ENCODE measurements around the gene NANP. TPM values are rescaled to one million over a fixed set of nuclear protein-coding genes. Genes with fewer than 3 reads are reported as not detected.

The NANP gene
- total RNA-seq (1 to 10 TPM; 4.7 to 5.0 TPM), polyA plus RNA-seq (1 to 10 TPM; 1.5 to 1.8 TPM)

GRCh38 chr20:25623736-25624499, at the start of gene NANP:
Gene NANP (minus strand): TSS chr20:25624014. CDS start chr20:25623948, 66 bp downstream.
- Histone ChIP-seq H3K9me3 (ENCODE audit: control insufficient read depth in 4 of 4, low read length in 3 of 4) (no peaks in the 10 kb centered on the region), H3K36me3 (ENCODE audit: control insufficient read depth in 4 of 4, insufficient read depth in 3 of 4, low read depth in 1 of 4, low read length in 3 of 4) (peaks cover 0 to 2% (median 0%) of the 10 kb centered on the region in 4 donors), H3K9ac (ENCODE audit: low read depth in 1 of 2, low read length in 2 of 2) (peak within 1 kb of the TSS; percentile 95 to 98), H3K27me3 (ENCODE audit: control insufficient read depth in 4 of 4, insufficient read depth in 4 of 4, low read length in 3 of 4) (no peaks in the 10 kb centered on the region), H3K4me1 (ENCODE audit: control insufficient read depth in 4 of 4, insufficient read depth in 4 of 4, low read length in 3 of 4) (peaks cover 0 to 15% (median 9%) of the 10 kb centered on the region in 4 donors), H3K4me3 (ENCODE audit: low read depth in 1 of 3, low read length in 3 of 3) (peak within 1 kb of the TSS; percentile 77 to 99 (median 96)), H3K27ac (ENCODE audit: low read depth in 1 of 2, low read length in 2 of 2) (peak within 1 kb of the TSS; percentile 98 to 100)
- TF ChIP-seq FOXA2 (IDR thresholded peaks at IDR 0.05) (no peak), RAD21 (IDR thresholded peaks at IDR 0.05) (peak in 1 of 2 donors; percentile 37), HNF4G (IDR thresholded peaks at IDR 0.05) (no peak), CTCF (IDR thresholded peaks at IDR 0.05; ENCODE audit: low read depth, low read length, missing input control) (no peak), EGR1 (IDR thresholded peaks at IDR 0.05; ENCODE audit: low read depth in 2 of 2) (peak in 1 of 2 donors; percentile 51), YY1 (IDR thresholded peaks at IDR 0.05) (peak; percentile 89), RXRA (IDR thresholded peaks at IDR 0.05) (peak; percentile 63 to 79), JUND (IDR thresholded peaks at IDR 0.05) (peak in 1 of 2 donors; percentile 49), SP1 (IDR thresholded peaks at IDR 0.05) (peak; percentile 72), TAF1 (conservative IDR thresholded peaks at IDR 0.05) (peak; percentile 29), REST (IDR thresholded peaks at IDR 0.05) (peak; percentile 21), FOXA1 (IDR thresholded peaks at IDR 0.05) (peak; percentile 19), GABPA (IDR thresholded peaks at IDR 0.05 in 1 of 2, conservative IDR thresholded peaks at IDR 0.05 in 1 of 2) (no peak), ZBTB33 (IDR thresholded peaks at IDR 0.05) (peak; percentile 99), NR2F2 (IDR thresholded peaks at IDR 0.05) (no peak), HNF4A (conservative IDR thresholded peaks at IDR 0.05) (no peak), ATF3 (IDR thresholded peaks at IDR 0.05) (no peak), MAX (IDR thresholded peaks at IDR 0.05) (peak; percentile 71)
- DNase-seq (ENCODE audit: low spot score), result peak; percentile 86
- WGBS, result under 1% methylated on average over 81 of the region's 81 CpGs
